Measurements from ENCODE around the gene TRPM3. TPM values are rescaled to one million over a fixed set of nuclear protein-coding genes. Genes with fewer than 3 reads are reported as not detected.

TRPM3 gene
- total and polyA plus RNA-seq, 2 of the 8 experiments (the other 6 are each of a cell fraction or from before 2014, with no cell fraction given) = 2.4 to 10.9 TPM

- CTCF ChIA-PET (ENCODE audit: partially characterized antibody) = interaction anchor here (1.4 kb wide), 1 partner anchor 9 kb away, joined by 3 read pairs; no protein-coding TSS in a partner anchor
- H3K4me3 ChIP-seq (ENCODE audit: extremely low read depth in 1 of 4, insufficient read depth in 2 of 4, low read depth in 3 of 4, low read length in 4 of 4) = no peak overlapping the region
- 78% methylated on average over 6 of the region's 6 CpGs; no CpG with 5 or more reads in 1 of the 2 experiments for WGBS, 2 experiments (ENCODE audit: extremely low coverage in 1 of 2, insufficient coverage in 1 of 2, insufficient read length in 1 of 2, insufficient replicate concordance in 2 of 2, low coverage in 1 of 2, low lambda C conversion rate in 2 of 2, missing lambda C conversion rate in 1 of 2)
- TF ChIP-seq USF2 (IDR thresholded peaks at IDR 0.05; ENCODE audit: low read length) (no peak), TAF1 (IDR thresholded peaks at IDR 0.05; ENCODE audit: low read depth, low read length) (no peak), BRCA1 (IDR thresholded peaks at IDR 0.05; ENCODE audit: low read depth, low read length) (no peak), E2F6 (IDR thresholded peaks at IDR 0.05) (no peak), RNF2 (IDR thresholded peaks at IDR 0.05; ENCODE audit: borderline replicate concordance, low read depth, low read length, missing control alignments, poor library complexity, severe bottlenecking) (no peak), EGR1 (IDR thresholded peaks at IDR 0.05; ENCODE audit: borderline replicate concordance, low read depth, low read length) (no peak), NANOG (IDR thresholded peaks at IDR 0.05; ENCODE audit: insufficient read depth, low read depth, low read length, poor library complexity, severe bottlenecking) (no peak), KDM4A (IDR thresholded peaks at IDR 0.05; ENCODE audit: low read depth, low read length, severe bottlenecking) (no peak), HDAC2 (IDR thresholded peaks at IDR 0.05; ENCODE audit: borderline replicate concordance in 1 of 2, low read depth in 2 of 2, low read length in 2 of 2) (no peak), CBX5 (IDR thresholded peaks at IDR 0.05; ENCODE audit: low read depth, low read length) (no peak), CTBP2 (IDR thresholded peaks at IDR 0.05; ENCODE audit: borderline replicate concordance, insufficient read depth, insufficient read length, low read length) (no peak)
These were observed 315.5 kb downstream of the TRPM3 start for GRCh38 chr9:70805949-70806348.

More at GRCh38 chr9:70805949-70806348, 315.5 kb downstream of the TRPM3 start:
- no peak overlapping the region for H3K18ac ChIP-seq (ENCODE audit: extremely low read depth, low read length)
- no peak overlapping the region for H3K23ac ChIP-seq (ENCODE audit: insufficient read length)
- H3K9ac ChIP-seq (replicated peaks in 1 of 4; ENCODE audit: extremely low read depth in 1 of 4, low read depth in 3 of 4, low read length in 3 of 4) = no peak overlapping the region
- no peak overlapping the region for H3K14ac ChIP-seq (ENCODE audit: insufficient read length)
- POLR2A ChIA-PET (ENCODE audit: partially characterized antibody) = no interaction called here
- no peak overlapping the region for H2BK20ac ChIP-seq (ENCODE audit: low read length)
- no peak overlapping the region for H4K5ac ChIP-seq (ENCODE audit: insufficient read length, low read depth, low read length)
- H3K4ac ChIP-seq (replicated peaks; ENCODE audit: insufficient read length, low read depth, low read length) = no peak overlapping the region
- no peak overlapping the region for H2BK5ac ChIP-seq (ENCODE audit: low read depth, low read length)
- no peak for FAIRE-seq
- H2BK120ac ChIP-seq (replicated peaks; ENCODE audit: low read depth, low read length) = no peak overlapping the region
- H2AK5ac ChIP-seq (ENCODE audit: low read depth, low read length) = no peak overlapping the region
- H2BK12ac ChIP-seq (ENCODE audit: low read depth, low read length) = no peak overlapping the region
- H2AFZ ChIP-seq (ENCODE audit: low read length) = no peak overlapping the region
- no peak overlapping the region for H4K8ac ChIP-seq (ENCODE audit: extremely low read depth, insufficient read depth, low read length)
- H3K36me3 ChIP-seq (ENCODE audit: control insufficient read depth in 2 of 4, insufficient read depth in 4 of 4, low read length in 3 of 4) = no peaks in the 10 kb centered on the region
- no peak overlapping the region for H4K91ac ChIP-seq (replicated peaks; ENCODE audit: insufficient read length, low read length)
- H3K56ac ChIP-seq (replicated peaks; ENCODE audit: insufficient read length, low read depth, low read length) = no peak overlapping the region
- H3K79me2 ChIP-seq (ENCODE audit: control insufficient read depth in 1 of 2, insufficient read depth in 2 of 2, low read length in 2 of 2) = no peaks in the 10 kb centered on the region; a peak in 1 of 4 replicates
- no peak overlapping the region for H3K4me2 ChIP-seq (ENCODE audit: insufficient read depth in 1 of 2, low read depth in 2 of 2, low read length in 2 of 2)
- no peaks in the 10 kb centered on the region for H3K27me3 ChIP-seq (replicated peaks in 1 of 4; ENCODE audit: control insufficient read depth in 3 of 4, extremely low read depth in 1 of 4, insufficient read depth in 3 of 4, low read length in 3 of 4)
- DNase-seq (ENCODE audit: low read depth in 1 of 2, low spot score in 2 of 2) = no peak
- peaks cover 0 to 5% (median 2%) of the 10 kb centered on the region in 4 experiments; a peak in 2 of 7 replicates for H3K4me1 ChIP-seq (replicated peaks in 1 of 4; ENCODE audit: control insufficient read depth in 3 of 4, insufficient read depth in 4 of 4, low read length in 3 of 4)
- H4K20me1 ChIP-seq (replicated peaks in 1 of 2; ENCODE audit: control insufficient read depth in 1 of 2, insufficient read depth in 2 of 2, low read length in 2 of 2) = no peaks in the 10 kb centered on the region
- no peak overlapping the region for H3K27ac ChIP-seq (ENCODE audit: low read depth, low read length)
- H2BK15ac ChIP-seq (ENCODE audit: low read length) = no peak overlapping the region
- H3K9me3 ChIP-seq (ENCODE audit: insufficient read depth in 2 of 2, low read depth in 1 of 2, low read length in 1 of 2) = no peaks in the 10 kb centered on the region
- H3K79me1 ChIP-seq (ENCODE audit: low read depth, low read length) = no peaks in the 10 kb centered on the region
- H3K23me2 ChIP-seq (ENCODE audit: low read depth, low read length) = no peaks in the 10 kb centered on the region; the same call in 1 of the 2 replicates

Measured in H1 (cell line).